ENCODE measurements around the gene CHST8. TPM values are rescaled to one million over a fixed set of nuclear protein-coding genes. Genes with fewer than 3 reads are reported as not detected.

CHST8 gene
- total RNA-seq, 1 donor from 2014 or later: not detected

DNA sequence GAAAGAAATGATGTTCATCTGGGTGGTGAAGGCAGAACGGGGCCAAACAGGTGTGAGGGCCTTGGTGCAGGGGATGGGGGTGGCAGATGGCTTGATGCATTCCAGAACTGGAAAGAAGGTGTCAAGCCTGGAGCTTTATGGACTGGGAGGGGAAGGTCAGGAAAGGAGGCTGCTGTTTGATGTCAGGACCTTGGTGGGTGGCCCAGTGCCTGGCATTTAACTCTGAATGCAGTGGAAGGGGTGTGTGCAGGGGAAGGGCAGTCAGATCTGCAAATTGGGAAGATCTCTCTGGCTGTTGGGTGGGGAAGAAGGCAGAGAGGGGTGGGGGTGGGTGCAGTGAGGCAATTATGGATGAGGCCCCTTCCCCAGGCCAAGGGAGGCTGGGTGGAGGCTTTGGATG, 186.6 kb downstream of the CHST8 start:
- Histone ChIP-seq H3K27ac (ENCODE audit: low read depth, low read length) (no peak overlapping the region), H3K36me3 (ENCODE audit: control insufficient read depth in 3 of 3, insufficient read depth in 3 of 3, low read length in 3 of 3) (peaks cover 5 to 15% (median 9%) of the 10 kb centered on the region in 3 donors), H3K9ac (ENCODE audit: low read depth in 1 of 3, low read length in 3 of 3) (no peak overlapping the region), H3K9me3 (ENCODE audit: control insufficient read depth in 3 of 3, low read length in 3 of 3) (no peaks in the 10 kb centered on the region), H3K4me3 (ENCODE audit: low read length in 3 of 3) (no peak overlapping the region), H3K27me3 (ENCODE audit: control insufficient read depth in 3 of 3, insufficient read depth in 3 of 3, low read length in 3 of 3) (no peaks in the 10 kb centered on the region), H3K4me1 (ENCODE audit: control insufficient read depth in 3 of 3, insufficient read depth in 3 of 3, low read length in 3 of 3) (peaks cover 0 to 13% (median 13%) of the 10 kb centered on the region in 3 donors)

- peaks cover 5 to 16% (median 9%) of the 10 kb centered on the region in 3 donors for H3K36me3 ChIP-seq (ENCODE audit: control insufficient read depth in 3 of 3, insufficient read depth in 3 of 3, low read length in 3 of 3)
- H3K9me3 ChIP-seq (ENCODE audit: control insufficient read depth in 3 of 3, low read length in 3 of 3): no peaks in the 10 kb centered on the region
- no peak overlapping the region for H3K27ac ChIP-seq (ENCODE audit: low read depth, low read length)
- peaks cover 0 to 7% (median 5%) of the 10 kb centered on the region in 3 donors for H3K4me1 ChIP-seq (ENCODE audit: control insufficient read depth in 3 of 3, insufficient read depth in 3 of 3, low read length in 3 of 3)
- H3K9ac ChIP-seq (ENCODE audit: low read depth in 1 of 3, low read length in 3 of 3): no peak overlapping the region
- no peak overlapping the region for H3K4me3 ChIP-seq (ENCODE audit: low read length in 3 of 3)
- no peaks in the 10 kb centered on the region for H3K27me3 ChIP-seq (ENCODE audit: control insufficient read depth in 3 of 3, insufficient read depth in 3 of 3, low read length in 3 of 3)
Observed at GRCh38 chr19:33809960-33810359, 188.2 kb downstream of the CHST8 start.

DNA sequence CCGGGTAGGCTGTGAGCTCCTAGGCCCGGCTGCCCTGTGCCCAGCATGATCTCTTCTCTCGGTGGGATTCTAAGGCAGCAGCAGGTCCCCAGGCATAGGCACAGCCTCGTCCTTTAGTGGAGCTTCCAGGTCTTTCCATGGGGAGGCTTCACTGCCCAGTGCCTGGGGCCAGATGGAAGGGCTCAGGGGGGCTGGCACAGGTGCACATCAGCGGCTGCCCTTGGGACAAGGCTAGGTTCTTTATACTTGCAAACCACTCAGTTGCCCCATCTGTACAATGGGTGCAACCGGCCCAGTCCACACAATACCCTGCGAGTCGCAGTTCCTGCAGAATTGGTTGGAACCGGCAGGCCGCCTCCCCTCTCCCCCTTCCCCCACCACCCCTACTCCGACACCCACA, 189.1 kb downstream of the CHST8 start:
- Histone ChIP-seq H3K27me3 (ENCODE audit: control insufficient read depth in 3 of 3, insufficient read depth in 3 of 3, low read length in 3 of 3) (peaks cover 0 to 1% (median 0%) of the 10 kb centered on the region in 3 donors), H3K9me3 (ENCODE audit: control insufficient read depth in 3 of 3, low read length in 3 of 3) (no peaks in the 10 kb centered on the region), H3K9ac (ENCODE audit: low read depth in 1 of 3, low read length in 3 of 3) (no peak overlapping the region), H3K36me3 (ENCODE audit: control insufficient read depth in 3 of 3, insufficient read depth in 3 of 3, low read length in 3 of 3) (peaks cover 5 to 16% (median 9%) of the 10 kb centered on the region in 3 donors), H3K27ac (ENCODE audit: low read depth, low read length) (no peak overlapping the region), H3K4me1 (ENCODE audit: control insufficient read depth in 3 of 3, insufficient read depth in 3 of 3, low read length in 3 of 3) (peaks cover 0 to 5% (median 4%) of the 10 kb centered on the region in 3 donors), H3K4me3 (ENCODE audit: low read length in 3 of 3) (no peak overlapping the region)

- no peak overlapping the region for H3K4me3 ChIP-seq (ENCODE audit: low read length in 3 of 3)
- no peak overlapping the region for H3K27ac ChIP-seq (ENCODE audit: low read depth, low read length)
- H3K9me3 ChIP-seq (ENCODE audit: control insufficient read depth in 3 of 3, low read length in 3 of 3): no peaks in the 10 kb centered on the region
- H3K9ac ChIP-seq (ENCODE audit: low read depth in 1 of 3, low read length in 3 of 3): no peak overlapping the region
- H3K4me1 ChIP-seq (ENCODE audit: control insufficient read depth in 3 of 3, insufficient read depth in 3 of 3, low read length in 3 of 3): peaks cover 0 to 2% (median 0%) of the 10 kb centered on the region in 3 donors
- peaks cover 2 to 14% (median 5%) of the 10 kb centered on the region in 3 donors for H3K36me3 ChIP-seq (ENCODE audit: control insufficient read depth in 3 of 3, insufficient read depth in 3 of 3, low read length in 3 of 3)
- peaks cover 0 to 2% (median 0%) of the 10 kb centered on the region in 3 donors for H3K27me3 ChIP-seq (ENCODE audit: control insufficient read depth in 3 of 3, insufficient read depth in 3 of 3, low read length in 3 of 3)
Observed at GRCh38 chr19:33811246-33811645, 189.5 kb downstream of the CHST8 start.

- no peak overlapping the region for H3K27ac ChIP-seq (ENCODE audit: low read depth, low read length)
- H3K9ac ChIP-seq (ENCODE audit: low read depth in 1 of 3, low read length in 3 of 3): no peak overlapping the region
- H3K9me3 ChIP-seq (ENCODE audit: control insufficient read depth in 3 of 3, low read length in 3 of 3): no peaks in the 10 kb centered on the region
- no peak overlapping the region for H3K4me3 ChIP-seq (ENCODE audit: low read length in 3 of 3)
- H3K27me3 ChIP-seq (ENCODE audit: control insufficient read depth in 3 of 3, insufficient read depth in 3 of 3, low read length in 3 of 3): peaks cover 0 to 2% (median 0%) of the 10 kb centered on the region in 3 donors
- no peaks in the 10 kb centered on the region for H3K4me1 ChIP-seq (ENCODE audit: control insufficient read depth in 3 of 3, insufficient read depth in 3 of 3, low read length in 3 of 3)
- H3K36me3 ChIP-seq (ENCODE audit: control insufficient read depth in 3 of 3, insufficient read depth in 3 of 3, low read length in 3 of 3): peaks cover under 1 to 10% (median under 1%) of the 10 kb centered on the region in 3 donors
Observed at GRCh38 chr19:33811736-33812387, 190.1 kb downstream of the CHST8 start.

- Histone ChIP-seq H3K27ac (ENCODE audit: low read depth, low read length) (no peak overlapping the region), H3K4me1 (ENCODE audit: control insufficient read depth in 3 of 3, insufficient read depth in 3 of 3, low read length in 3 of 3) (no peaks in the 10 kb centered on the region), H3K36me3 (ENCODE audit: control insufficient read depth in 3 of 3, insufficient read depth in 3 of 3, low read length in 3 of 3) (peaks cover 0 to 10% (median 0%) of the 10 kb centered on the region in 3 donors)
Observed at GRCh38 chr19:33812388-33813330, 190.9 kb downstream of the CHST8 start.

DNA sequence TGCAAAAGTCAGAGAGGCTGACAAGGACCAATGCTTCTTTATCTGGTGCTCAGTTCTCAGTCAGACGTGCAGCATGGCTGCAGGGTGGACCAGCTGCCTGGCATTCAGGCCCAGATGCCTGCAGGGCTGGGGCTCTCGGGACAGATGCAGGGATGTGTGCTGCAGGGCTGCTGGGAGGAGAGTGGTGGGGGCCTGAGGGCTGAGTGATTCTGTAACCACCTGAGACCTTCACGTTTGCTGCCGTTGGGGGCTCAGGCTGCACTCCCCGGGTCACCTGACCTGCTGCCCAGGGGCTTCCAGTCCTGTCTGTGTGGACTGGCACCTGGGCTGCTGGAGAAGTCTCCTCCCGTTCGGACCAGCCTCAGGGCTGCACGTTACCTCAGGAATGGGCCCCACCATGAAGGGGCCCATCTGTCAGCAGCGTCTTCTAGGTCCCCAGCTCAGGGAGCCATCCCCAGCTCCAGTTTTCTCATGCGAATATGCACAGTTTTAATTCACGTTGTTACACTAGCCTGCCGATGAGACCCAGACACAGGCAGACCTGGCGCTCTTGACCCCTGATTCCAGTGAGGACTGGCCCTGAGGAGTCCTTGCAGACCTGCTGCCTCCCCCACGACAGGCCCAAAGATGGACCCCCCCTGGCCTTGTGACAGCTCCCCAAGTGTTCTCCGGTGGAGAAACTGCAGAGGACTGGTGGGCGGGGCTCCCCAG, 191.8 kb downstream of the CHST8 start:
- H3K27me3 ChIP-seq (ENCODE audit: control insufficient read depth in 3 of 3, insufficient read depth in 3 of 3, low read length in 3 of 3): peaks cover 0 to 2% (median 0%) of the 10 kb centered on the region in 3 donors
- peaks cover 0 to 10% (median 0%) of the 10 kb centered on the region in 3 donors for H3K36me3 ChIP-seq (ENCODE audit: control insufficient read depth in 3 of 3, insufficient read depth in 3 of 3, low read length in 3 of 3)
- no peak overlapping the region for H3K27ac ChIP-seq (ENCODE audit: low read depth, low read length)
- H3K4me3 ChIP-seq (ENCODE audit: low read length in 3 of 3): no peak overlapping the region
- no peak overlapping the region for H3K9ac ChIP-seq (ENCODE audit: low read depth in 1 of 3, low read length in 3 of 3)
- H3K4me1 ChIP-seq (ENCODE audit: control insufficient read depth in 3 of 3, insufficient read depth in 3 of 3, low read length in 3 of 3): no peaks in the 10 kb centered on the region
- no peaks in the 10 kb centered on the region for H3K9me3 ChIP-seq (ENCODE audit: control insufficient read depth in 3 of 3, low read length in 3 of 3)

More at GRCh38 chr19:33812388-33813330, 190.9 kb downstream of the CHST8 start:
- H3K9ac ChIP-seq (ENCODE audit: low read depth in 1 of 3, low read length in 3 of 3): no peak overlapping the region
- H3K9me3 ChIP-seq (ENCODE audit: control insufficient read depth in 3 of 3, low read length in 3 of 3): no peaks in the 10 kb centered on the region
- H3K27me3 ChIP-seq (ENCODE audit: control insufficient read depth in 3 of 3, insufficient read depth in 3 of 3, low read length in 3 of 3): peaks cover 0 to 2% (median 0%) of the 10 kb centered on the region in 3 donors
- H3K4me3 ChIP-seq (ENCODE audit: low read length in 3 of 3): no peak overlapping the region

DNA sequence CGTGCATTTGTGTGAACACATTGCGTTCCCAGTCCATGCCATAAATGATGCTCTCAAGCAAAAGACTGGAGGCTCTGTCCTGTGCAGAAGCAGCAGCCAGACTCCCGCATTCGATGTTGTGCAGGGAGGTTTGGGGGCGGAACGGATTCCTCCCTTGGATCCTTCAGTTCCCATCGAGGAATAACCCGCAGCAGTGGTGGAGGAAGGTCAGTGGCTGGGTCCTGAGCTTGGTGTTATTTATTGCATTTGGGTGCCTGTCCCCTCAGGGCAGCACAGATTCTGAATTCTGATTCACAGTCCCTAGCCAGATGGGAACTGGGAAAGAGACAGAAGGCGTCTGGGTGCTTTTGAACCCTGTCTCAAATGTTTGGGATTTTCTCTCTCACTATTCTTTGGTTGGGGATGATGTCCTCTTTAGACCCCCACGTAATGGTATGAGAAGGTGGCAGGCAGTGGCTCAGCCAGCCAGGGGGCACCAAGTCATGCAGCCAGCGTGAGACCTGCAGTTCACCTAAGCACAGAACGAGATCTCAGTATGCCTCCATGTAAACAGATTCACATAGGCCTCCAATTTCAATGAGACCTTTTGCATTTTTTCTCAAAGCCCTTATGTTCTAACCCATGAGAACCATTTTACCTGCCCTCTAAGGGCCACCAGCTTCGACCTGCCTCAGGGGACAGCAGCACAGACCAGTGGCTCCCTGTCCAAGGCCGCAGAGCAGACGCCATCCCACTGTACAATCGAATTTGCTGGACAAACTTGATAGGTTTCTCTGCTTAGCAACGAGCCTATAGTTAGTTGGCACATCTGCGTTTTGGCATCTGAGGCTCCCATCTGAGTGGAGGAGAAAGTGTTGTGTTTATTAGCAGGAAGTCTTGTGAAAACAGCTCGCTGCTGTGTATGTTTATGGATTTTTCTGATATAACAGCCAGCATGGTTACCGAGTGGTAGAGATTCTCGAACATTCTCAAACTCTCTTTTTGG, 192.7 kb downstream of the CHST8 start:
- H3K27ac ChIP-seq (ENCODE audit: low read depth, low read length): no peak overlapping the region
- H3K9me3 ChIP-seq (ENCODE audit: control insufficient read depth in 3 of 3, low read length in 3 of 3): no peaks in the 10 kb centered on the region
- no peak overlapping the region for H3K9ac ChIP-seq (ENCODE audit: low read depth in 1 of 3, low read length in 3 of 3)
- no peak overlapping the region for H3K4me3 ChIP-seq (ENCODE audit: low read length in 3 of 3)
- peaks cover 2 to 3% (median 3%) of the 10 kb centered on the region in 3 donors for H3K4me1 ChIP-seq (ENCODE audit: control insufficient read depth in 3 of 3, insufficient read depth in 3 of 3, low read length in 3 of 3)
- peaks cover 0 to 10% (median 0%) of the 10 kb centered on the region in 3 donors for H3K36me3 ChIP-seq (ENCODE audit: control insufficient read depth in 3 of 3, insufficient read depth in 3 of 3, low read length in 3 of 3)
- H3K27me3 ChIP-seq (ENCODE audit: control insufficient read depth in 3 of 3, insufficient read depth in 3 of 3, low read length in 3 of 3): peaks cover 0 to 2% (median 0%) of the 10 kb centered on the region in 3 donors

All from skeletal muscle tissue (tissue), 4 donors.